ENCODE results near the gene PARD3B. TPM values are rescaled to one million over a fixed set of nuclear protein-coding genes. Genes with fewer than 3 reads are reported as not detected.

PARD3B gene
- total and polyA plus RNA-seq, 12 donors, result 0.46 to 12.4 (median 8.3) TPM

DNA sequence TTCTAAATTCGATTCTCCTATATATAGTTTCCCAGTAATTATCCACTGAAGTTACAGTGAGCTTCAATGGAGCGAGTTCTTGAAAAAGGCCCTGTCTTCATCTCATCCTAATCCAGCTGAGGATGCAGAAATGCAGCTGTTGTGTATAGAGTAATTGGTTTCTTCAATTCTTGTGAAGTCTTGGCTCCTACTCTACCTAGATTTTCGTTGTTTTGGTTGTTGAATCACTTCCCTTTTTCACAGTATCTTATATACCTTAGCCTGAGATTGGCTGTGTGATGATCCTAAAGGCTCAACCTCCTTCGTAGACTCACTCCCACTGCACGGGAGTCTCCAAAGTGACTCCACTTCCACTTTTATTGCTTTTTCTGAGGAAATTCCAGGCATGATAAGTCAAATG is 280.4 kb downstream of the PARD3B start:
- Histone ChIP-seq H3K27ac (no peak overlapping the region), H3K27me3 (no peaks in the 10 kb centered on the region), H3K4me1 (peaks cover 0 to 9% (median 0%) of the 10 kb centered on the region in 9 donors), H3K4me3 (no peak overlapping the region), H3K36me3 (no peaks in the 10 kb centered on the region), H3K9me3 (peaks cover 0 to 6% (median 0%) of the 10 kb centered on the region in 11 donors)
- ATAC-seq, result no peak
- TF ChIP-seq, protein P1, sequence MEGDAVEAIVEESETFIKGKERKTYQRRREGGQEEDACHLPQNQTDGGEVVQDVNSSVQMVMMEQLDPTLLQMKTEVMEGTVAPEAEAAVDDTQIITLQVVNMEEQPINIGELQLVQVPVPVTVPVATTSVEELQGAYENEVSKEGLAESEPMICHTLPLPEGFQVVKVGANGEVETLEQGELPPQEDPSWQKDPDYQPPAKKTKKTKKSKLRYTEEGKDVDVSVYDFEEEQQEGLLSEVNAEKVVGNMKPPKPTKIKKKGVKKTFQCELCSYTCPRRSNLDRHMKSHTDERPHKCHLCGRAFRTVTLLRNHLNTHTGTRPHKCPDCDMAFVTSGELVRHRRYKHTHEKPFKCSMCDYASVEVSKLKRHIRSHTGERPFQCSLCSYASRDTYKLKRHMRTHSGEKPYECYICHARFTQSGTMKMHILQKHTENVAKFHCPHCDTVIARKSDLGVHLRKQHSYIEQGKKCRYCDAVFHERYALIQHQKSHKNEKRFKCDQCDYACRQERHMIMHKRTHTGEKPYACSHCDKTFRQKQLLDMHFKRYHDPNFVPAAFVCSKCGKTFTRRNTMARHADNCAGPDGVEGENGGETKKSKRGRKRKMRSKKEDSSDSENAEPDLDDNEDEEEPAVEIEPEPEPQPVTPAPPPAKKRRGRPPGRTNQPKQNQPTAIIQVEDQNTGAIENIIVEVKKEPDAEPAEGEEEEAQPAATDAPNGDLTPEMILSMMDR (IDR thresholded peaks at IDR 0.05), result no peak
- intact Hi-C loops (cut with DNase I), result no loop called here
- no peak for DNase-seq
- 93 to 96% methylated on average over 5 of the region's 5 CpGs for WGBS, 2 donors

DNA sequence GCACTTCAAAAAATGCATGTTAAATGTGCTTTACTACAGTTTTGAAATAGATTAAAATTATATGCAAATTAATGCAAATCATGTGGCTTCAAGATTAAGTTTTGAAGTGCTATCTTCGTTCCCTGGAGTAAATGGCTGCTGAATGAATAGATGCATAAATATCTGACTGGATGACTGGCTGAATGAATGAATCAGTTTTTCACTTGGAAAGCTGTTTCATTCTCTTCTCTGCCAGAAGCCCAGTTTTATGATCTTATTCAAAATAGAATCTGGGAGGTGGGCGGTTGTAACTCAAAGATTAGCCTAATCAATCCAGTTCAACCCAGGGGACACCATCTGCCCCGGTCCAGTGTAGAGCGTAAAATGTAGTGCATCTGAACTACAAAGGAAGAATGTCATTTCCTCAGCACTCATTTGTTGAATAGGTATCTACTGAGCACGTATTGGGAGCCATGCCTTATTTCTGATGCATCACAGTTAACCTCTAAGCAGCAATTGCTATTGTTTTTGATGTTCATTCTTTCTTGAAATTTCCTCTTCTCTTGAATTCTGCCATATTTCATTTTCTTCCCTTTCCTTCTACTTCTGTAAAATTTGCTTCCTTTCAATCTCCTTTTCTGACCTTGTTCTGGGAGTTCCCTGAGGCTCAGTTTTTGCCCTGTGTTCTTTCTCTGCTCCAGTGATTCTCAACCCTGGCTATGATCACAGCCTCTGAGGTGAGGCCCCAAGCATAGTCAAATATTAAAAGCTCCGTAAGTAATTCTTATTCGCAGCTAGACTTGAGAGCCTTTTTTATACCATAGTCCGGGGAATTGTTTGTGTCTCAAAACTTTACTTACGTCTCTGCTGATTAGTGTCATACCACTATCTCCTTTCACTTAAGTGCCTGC is 282.7 kb downstream of the PARD3B start:
- Histone ChIP-seq H3K4me3 (no peak overlapping the region), H3K27me3 (no peaks in the 10 kb centered on the region), H3K27ac (no peak overlapping the region), H3K4me1 (peaks cover 0 to 9% (median 0%) of the 10 kb centered on the region in 9 donors), H3K36me3 (no peaks in the 10 kb centered on the region), H3K9me3 (no peaks in the 10 kb centered on the region)
- WGBS, 2 donors, result 85 to 88% methylated on average over 9 of the region's 9 CpGs
- intact Hi-C loops (cut with DNase I), result no loop called here
- ATAC-seq (no peak), DNase-seq (no peak)
- TF ChIP-seq, protein P1 (IDR thresholded peaks at IDR 0.05), result no peak

DNA sequence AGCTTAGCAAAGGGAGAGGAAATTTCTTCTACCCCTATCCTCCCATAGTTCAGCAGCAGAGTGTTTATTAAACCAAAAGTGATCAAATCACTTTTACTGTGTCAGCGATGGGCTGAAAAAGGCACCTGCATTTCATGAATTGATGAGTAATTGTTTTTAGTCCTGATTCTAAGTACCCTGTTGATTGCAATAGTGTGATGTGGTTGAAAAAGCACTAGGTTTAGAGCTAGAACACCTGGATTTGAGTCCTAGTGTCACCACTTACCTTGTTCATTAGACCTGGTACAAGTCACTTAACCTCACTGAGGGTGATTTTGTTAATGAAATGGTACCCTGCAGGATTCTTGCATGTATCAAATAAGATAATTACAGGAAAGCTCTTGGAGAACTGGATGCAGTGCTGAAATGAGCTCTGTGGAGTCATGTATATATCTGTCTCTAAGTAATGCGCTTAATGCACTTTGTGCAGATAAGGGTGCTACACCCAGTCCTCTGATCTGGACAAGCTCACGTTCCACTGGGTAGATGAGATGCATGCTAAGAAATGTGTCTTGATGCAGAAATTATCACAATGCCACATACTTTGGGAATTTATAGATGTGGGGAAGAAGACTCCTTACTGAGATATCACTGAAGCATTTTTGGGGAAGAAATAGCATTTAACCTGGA is 289.6 kb downstream of the PARD3B start:
- H3K4me1 ChIP-seq, result no peaks in the 10 kb centered on the region
- H3K36me3 ChIP-seq, result no peaks in the 10 kb centered on the region
- no peak overlapping the region for H3K27ac ChIP-seq
- no peaks in the 10 kb centered on the region for H3K27me3 ChIP-seq
- DNase-seq (no peak), ATAC-seq (no peak)
- no peaks in the 10 kb centered on the region for H3K9me3 ChIP-seq
- no peak overlapping the region for H3K4me3 ChIP-seq
- TF ChIP-seq, protein P1 (IDR thresholded peaks at IDR 0.05), result no peak
- intact Hi-C loops (cut with DNase I), result no loop called here
- 93% methylated on average over 3 of the region's 3 CpGs for WGBS, 2 donors

DNA sequence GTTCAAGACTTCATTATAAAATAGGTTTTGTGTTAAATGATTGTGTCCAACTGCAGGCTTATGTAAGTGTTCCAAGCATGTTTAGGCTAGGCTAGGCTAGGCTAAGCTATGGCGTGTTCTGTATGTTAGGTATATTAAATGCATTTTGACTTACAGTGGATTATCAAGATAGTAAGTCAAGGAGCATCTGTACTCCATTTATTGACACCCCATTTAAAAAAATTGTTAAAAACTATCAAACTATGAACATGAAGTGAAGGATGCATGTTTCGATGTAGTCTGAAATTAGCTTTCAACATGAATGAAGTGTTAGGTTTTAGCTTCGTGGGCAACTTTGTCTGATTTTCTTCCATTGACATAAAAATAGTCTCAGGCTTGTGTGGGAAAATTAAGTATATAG is 290.5 kb downstream of the PARD3B start:
- DNase-seq (no peak), ATAC-seq (no peak)
- Histone ChIP-seq H3K4me1 (no peaks in the 10 kb centered on the region), H3K4me3 (no peak overlapping the region), H3K9me3 (no peaks in the 10 kb centered on the region), H3K36me3 (no peaks in the 10 kb centered on the region), H3K27me3 (no peaks in the 10 kb centered on the region), H3K27ac (no peak overlapping the region)
- TF ChIP-seq, protein P1 (IDR thresholded peaks at IDR 0.05), result no peak
- WGBS, 2 donors, result 95 to 97% methylated on average over 3 of the region's 3 CpGs
- intact Hi-C loops (cut with DNase I), result no loop called here

All from heart right ventricle (tissue), 16 donors.